RCC 7860 (cell line): ENCODE results near the gene TGFB2.
"Not testable (repeated sequence)": the region's sequence is repeated elsewhere in the genome, so short reads cannot be mapped to it uniquely, and the experiment has no call there.

Experiments
- DNase-seq: peaks from one replicate; pipeline ENCODE4 v3.0.0-alpha.2; 2015; ENCODE audit warnings: low spot score
- FAIRE-seq: peaks from 2 replicates; lab custom pipeline; 2012; peaks lifted over from hg19 to GRCh38; lab: Jason Lieb, UNC

Gene TGFB2

DNA sequence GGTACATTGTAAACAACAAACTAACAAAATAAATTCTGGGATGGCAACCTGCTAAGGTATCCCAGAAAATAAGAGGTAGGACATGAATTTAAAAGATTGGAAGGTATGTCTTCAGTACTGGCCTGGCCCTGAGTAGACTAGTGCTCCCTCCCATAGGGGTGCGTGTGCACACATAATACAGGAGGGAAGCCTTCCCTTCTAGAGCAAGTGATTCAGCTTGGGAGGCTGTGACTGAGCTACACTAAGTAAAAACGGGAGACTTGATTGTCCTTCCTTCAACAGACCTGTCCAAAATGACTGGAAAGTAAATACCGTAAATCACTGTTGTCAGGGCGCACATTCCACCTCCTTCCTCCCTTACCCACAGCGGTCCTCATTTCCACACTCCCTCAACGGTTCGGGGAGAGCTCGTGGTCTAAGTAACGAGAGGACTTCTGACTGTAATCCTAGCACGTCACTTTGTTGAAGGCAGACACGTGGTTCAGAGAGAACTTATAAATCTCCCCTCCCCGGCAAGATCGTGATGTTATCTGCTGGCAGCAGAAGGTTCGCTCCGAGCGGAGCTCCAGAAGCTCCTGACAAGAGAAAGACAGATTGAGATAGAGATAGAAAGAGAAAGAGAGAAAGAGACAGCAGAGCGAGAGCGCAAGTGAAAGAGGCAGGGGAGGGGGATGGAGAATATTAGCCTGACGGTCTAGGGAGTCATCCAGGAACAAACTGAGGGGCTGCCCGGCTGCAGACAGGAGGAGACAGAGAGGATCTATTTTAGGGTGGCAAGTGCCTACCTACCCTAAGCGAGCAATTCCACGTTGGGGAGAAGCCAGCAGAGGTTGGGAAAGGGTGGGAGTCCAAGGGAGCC lies at the start of gene TGFB2:
Gene TGFB2 (plus strand): TSS at position 523 of the 859 bp plus-strand sequence. CDS start 1,366 bp downstream, outside the sequence.
- FAIRE-seq (peak; percentile 81), DNase-seq (peak; percentile 97)

DNA sequence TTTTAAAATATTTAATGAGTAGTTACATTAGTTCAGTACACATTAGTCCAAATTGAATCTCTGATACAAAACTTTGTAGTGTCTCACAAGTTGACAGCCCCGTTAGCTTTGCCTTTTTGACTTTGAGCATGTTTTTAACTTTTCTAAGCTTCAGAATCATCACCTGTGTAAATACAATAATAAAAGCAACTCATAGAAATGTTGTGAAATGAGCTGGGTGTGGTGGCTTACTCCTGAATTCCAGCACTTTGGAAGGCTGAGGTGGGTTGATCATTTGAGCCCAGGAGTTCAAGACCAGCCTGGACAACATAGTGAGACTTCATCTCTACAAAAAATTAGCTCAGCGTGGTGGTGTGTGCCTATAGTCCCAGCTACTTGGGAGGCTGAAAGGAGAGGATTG lies 49.0 kb upstream of the TGFB2 start:
- DNase-seq, result no peak
- FAIRE-seq, result no peak

GRCh38 chr1:218297461-218297860 lies 47.7 kb upstream of the TGFB2 start:
- no peak for FAIRE-seq
- DNase-seq, result no peak

GRCh38 chr1:218297867-218298266 lies 47.3 kb upstream of the TGFB2 start:
- FAIRE-seq (no peak), DNase-seq (no peak)

DNA sequence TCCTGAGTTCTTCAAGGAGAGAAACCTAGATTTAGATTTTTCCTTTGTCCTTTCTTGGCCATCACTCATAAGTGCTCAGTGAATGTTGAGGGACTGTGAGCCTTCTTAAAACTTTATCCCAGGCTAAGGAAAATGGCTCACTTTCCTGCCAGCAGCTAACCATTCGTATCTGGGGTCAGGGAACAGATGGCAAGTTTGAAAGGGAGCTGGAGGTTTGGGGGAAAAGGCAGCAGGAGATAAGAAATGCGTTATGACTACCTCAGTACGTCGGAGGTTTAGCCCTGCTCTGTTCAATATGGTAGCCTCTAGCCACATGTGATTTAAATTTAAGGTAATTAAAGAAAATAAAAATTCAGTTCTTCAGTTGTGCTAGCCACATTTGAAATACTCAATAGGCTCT lies 46.7 kb upstream of the TGFB2 start:
- DNase-seq, result no peak
- FAIRE-seq, result no peak

DNA sequence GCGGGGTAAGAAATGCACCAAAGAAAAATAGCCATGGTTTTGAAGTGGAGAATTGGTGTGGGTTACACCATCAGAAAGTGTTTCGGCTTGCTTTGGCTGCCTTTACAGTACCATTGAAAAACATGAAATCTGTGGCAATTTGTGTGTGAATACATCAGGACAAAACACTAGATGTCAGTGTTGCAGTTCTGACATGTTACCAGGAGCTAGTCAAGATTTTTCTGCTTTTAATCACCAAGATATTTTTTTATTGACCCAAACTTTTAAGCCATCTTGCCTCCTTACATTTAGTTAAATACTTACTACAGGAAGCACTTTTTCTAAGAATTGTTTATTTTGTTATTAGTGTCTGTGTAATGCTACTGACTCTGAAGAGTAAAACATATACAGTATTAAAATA lies 45.7 kb upstream of the TGFB2 start:
- FAIRE-seq, result peak; percentile 55
- DNase-seq, result peak; percentile 33

DNA sequence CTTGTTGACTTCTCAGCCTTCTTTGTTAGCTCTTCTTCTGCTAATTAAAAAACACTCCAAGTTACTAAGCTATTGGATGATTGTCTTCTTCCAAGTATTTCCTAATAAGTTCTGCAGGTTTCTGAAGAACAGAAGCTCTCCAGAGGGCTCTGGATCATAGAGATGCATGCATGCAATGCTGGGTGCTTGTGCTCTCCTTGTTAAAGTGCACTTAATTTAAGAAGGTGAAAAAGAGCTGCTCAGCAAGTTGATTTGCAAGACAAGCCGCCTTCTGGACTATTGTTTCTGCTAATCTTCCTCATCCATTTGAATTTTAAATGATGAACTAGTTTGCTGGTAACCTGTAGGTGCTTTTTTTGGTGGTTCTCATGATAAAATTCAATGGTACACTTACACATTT lies 43.9 kb upstream of the TGFB2 start:
- no peak for FAIRE-seq
- DNase-seq, result no peak

DNA sequence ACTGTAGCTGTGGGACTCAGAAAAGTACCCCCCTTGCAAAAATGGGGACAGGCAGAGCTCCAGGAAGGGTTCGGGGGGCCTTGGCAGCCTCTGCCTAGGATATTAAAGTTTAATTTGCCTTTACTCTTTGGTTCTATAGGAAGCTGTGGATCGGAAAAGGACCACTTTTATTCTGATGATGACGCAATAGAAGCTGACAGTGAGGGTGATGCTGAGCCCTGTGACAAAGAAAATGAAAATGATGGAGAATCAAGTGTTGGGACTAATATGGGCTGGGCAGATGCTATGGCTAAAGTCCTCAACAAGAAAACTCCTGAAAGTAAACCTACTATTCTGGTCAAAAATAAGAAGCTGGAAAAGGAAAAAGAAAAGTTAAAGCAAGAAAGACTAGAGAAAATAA lies 43.0 kb upstream of the TGFB2 start:
- no peak for FAIRE-seq
- no peak for DNase-seq

GRCh38 chr1:218303176-218303879 lies 41.8 kb upstream of the TGFB2 start:
- no peak for FAIRE-seq

GRCh38 chr1:218304281-218305039 lies 40.7 kb upstream of the TGFB2 start:
- FAIRE-seq (peak; percentile 38), DNase-seq (peak; percentile 55)

More at GRCh38 chr1:218303176-218303879, 41.8 kb upstream of the TGFB2 start:
- no peak for DNase-seq

- no peak for DNase-seq
- FAIRE-seq, result no peak
Observed at GRCh38 chr1:218305472-218306064, 39.6 kb upstream of the TGFB2 start.

- FAIRE-seq (no peak), DNase-seq (no peak)
Observed at GRCh38 chr1:218312509-218312908, 32.6 kb upstream of the TGFB2 start.

DNA sequence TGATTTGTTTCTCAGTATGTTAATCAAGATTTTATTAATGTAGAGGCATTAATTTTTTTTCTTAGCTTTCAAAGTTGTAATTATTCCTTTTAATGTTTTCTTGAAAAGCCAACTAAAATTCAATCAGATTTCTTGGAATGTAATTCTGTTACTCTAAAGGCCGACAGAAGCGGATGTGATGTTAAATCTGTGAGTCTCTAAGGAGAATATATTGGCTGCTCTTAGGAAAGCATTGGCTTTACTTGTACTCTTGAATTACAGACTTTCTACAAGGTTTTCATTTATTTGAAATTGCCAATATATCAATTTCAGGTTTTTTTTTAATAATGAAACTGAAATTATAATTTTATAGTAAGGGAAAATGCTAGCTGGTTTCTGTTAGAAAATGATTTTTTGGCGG lies 30.8 kb upstream of the TGFB2 start:
- DNase-seq (no peak), FAIRE-seq (no peak)

DNA sequence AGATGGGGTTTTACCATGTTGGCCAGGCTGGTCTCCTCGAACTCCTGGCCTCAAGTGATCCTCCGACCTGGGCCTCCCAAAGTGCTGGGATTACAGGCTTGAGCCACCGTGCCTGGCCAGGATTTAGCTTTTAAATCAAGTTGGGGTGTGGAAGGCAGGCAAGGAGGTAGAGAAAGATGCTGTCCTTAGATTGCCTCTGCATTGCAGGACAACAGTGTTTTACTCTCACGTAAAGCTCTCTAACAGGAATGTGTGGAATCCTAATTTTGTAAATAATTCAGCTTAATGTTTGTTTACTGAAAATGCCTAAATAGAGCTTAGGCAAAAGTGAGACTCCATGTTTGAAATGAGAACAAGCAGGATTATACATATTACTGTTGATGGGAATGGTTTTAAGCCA lies 29.5 kb upstream of the TGFB2 start:
- DNase-seq, result no peak

DNA sequence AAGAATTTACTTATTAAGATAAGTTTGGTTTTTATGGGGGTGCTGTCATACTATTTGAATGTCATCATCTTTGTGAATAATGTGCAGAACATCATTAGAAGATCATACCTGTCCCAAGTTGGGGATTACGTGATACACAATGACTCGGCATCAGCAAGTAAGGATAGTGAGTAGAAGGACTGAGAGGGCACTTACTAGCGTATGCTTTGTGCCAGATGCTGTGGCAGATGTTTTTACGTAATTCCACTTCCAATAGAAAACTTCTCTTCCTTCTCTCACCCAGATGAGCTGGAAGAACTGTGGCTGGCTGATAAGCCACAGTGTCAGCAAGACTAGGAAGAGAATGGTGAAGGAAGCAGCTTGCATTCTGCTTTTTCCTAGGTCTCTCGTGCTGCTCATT lies 28.1 kb upstream of the TGFB2 start:
- FAIRE-seq, result no peak
- no peak for DNase-seq

More for the DNA sequence above, 29.5 kb upstream of the TGFB2 start:
- no peak for FAIRE-seq

- FAIRE-seq, DNase-seq: not testable (repeated sequence)
Observed at GRCh38 chr1:218320182-218320581, 25.0 kb upstream of the TGFB2 start.

DNA sequence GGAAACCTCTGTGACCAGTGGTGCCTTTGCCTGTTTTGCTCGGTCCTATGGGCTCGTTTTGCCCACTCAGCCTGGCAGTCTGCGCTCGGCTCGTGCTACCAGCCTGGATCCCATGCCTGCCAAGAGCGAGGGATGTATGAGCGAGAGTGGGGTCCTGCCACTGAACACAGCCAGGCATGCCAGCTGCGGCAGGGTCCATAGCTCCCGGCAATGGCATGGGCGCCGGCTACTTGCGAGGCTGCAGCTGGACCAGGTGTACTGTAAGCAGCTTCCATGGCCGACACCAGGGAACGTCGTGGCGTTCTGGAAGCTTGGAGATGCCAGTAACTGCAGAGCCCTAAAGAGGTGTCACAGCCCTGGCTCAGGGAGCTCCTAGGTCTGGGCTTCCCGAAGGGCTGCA lies 22.4 kb upstream of the TGFB2 start:
- FAIRE-seq, result no peak

GRCh38 chr1:218323568-218324225 lies 21.4 kb upstream of the TGFB2 start:
- no peak for FAIRE-seq
- no peak for DNase-seq

More for the DNA sequence above, 22.4 kb upstream of the TGFB2 start:
- no peak for DNase-seq

GRCh38 chr1:218324226-218324580 lies 20.9 kb upstream of the TGFB2 start:
- DNase-seq (no peak), FAIRE-seq (no peak)

DNA sequence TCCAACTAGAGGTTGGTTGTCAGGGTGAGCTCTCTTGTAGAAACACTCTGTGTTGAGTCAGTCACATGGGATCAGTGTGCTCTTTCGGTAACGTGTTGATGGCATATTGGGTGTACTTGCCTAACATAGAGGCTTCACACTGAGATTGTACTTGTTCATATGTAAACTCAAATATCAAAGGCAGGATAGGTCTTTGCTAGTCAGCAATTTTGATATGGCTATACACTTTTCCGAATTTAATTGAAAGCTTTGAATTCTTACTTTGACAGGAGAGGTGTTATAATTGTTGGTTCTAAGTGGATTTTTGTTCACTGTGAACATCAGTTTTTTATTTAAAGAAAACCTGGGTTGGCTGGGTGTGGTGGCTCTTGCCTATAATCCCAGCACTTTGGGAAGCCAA lies 16.4 kb upstream of the TGFB2 start:
- FAIRE-seq, result no peak

More for the DNA sequence above, 16.4 kb upstream of the TGFB2 start:
- DNase-seq, result no peak
